ENCODE data around the gene LBR.

GRCh38 chr1:225374996-225375395 lies 52.8 kb downstream of the LBR start:
- TF ChIP-seq CTCF (IDR thresholded peaks at IDR 0.05) (no peak), POLR2A (IDR thresholded peaks at IDR 0.05; ENCODE audit: low read depth) (no peak), POLR2AphosphoS5 (IDR thresholded peaks at IDR 0.05) (no peak)

All from esophagus muscularis mucosa (tissue), 3 donors.